GM06990 (cell line): Measurements from ENCODE around the gene LGALS3BP.

Source experiments
- DNase-seq: peaks from one replicate; pipeline ENCODE4 v3.0.0-alpha.2; 2011; ENCODE audit not compliant: insufficient read length; ENCODE audit errors: extremely low read depth
- H3K27me3 ChIP-seq: replicated peaks from 2 replicates; pipeline ENCODE4 v1.6.0; 2011; ENCODE audit warnings: low read length; ENCODE audit not compliant: control insufficient read depth, insufficient read depth
- H3K36me3 ChIP-seq: 2 replicates; pipeline ENCODE4 v1.5.1; 2011; ENCODE audit warnings: low read length; ENCODE audit not compliant: control insufficient read depth, insufficient read depth
- H3K4me3 ChIP-seq: replicated peaks from 2 replicates; pipeline ENCODE4 v1.5.1; 2011; ENCODE audit warnings: low read depth, mild to moderate bottlenecking, control low read depth, low read length
- CTCF ChIP-seq: IDR thresholded peaks from 2 replicates; pipeline ENCODE4 v1.5.1; 2011; ENCODE audit warnings: low read length, control low read depth, mild to moderate bottlenecking, inconsistent platforms; ENCODE audit not compliant: insufficient read depth, poor library complexity, severe bottlenecking

LGALS3BP gene

GRCh38 chr17:78999947-79000395 is 20.2 kb upstream of the LGALS3BP start:
- peaks cover 29% of the 10 kb centered on the region for H3K36me3 ChIP-seq
- H3K4me3 ChIP-seq: no peak overlapping the region
- no peak for TF ChIP-seq CTCF
- H3K27me3 ChIP-seq: no peaks in the 10 kb centered on the region
- no peak for DNase-seq

DNA sequence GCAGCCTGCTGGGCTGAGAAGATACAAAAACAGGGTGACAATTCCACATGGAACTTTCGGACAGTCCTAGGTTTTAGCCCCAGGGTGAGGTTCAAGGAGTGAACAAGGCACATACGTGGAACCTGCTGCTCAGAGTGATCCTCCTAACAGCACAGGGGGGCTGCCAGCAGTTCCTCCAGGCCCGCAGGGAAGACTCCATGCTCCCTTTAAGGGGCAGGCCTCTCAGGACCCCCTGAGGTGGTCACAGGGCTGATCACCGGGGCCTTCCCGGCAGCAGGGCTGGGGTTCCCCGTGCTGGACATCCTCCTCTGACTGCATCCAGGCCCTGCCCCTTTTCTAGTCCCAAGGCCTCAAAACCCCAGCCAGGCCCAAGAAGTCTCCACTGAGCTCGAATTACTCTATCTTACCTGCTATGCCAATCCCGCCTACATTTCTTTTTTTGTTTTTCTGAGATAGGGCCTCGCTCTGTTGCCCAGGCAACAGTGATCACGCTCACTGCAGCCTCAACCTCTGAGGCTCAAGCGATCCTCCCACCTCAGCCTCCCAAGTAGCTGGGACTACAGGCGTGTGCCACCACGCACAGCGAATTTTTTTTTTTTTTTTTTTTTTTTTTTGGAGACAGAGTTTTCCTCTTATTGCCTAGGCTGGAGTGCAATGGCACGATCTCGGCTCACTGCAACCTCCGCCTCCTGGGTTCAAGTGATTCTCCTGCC is 19.5 kb upstream of the LGALS3BP start:
- no peak overlapping the region for H3K4me3 ChIP-seq
- no peaks in the 10 kb centered on the region for H3K27me3 ChIP-seq
- no peak for DNase-seq
- H3K36me3 ChIP-seq: peaks cover 32% of the 10 kb centered on the region
- no peak for TF ChIP-seq CTCF

DNA sequence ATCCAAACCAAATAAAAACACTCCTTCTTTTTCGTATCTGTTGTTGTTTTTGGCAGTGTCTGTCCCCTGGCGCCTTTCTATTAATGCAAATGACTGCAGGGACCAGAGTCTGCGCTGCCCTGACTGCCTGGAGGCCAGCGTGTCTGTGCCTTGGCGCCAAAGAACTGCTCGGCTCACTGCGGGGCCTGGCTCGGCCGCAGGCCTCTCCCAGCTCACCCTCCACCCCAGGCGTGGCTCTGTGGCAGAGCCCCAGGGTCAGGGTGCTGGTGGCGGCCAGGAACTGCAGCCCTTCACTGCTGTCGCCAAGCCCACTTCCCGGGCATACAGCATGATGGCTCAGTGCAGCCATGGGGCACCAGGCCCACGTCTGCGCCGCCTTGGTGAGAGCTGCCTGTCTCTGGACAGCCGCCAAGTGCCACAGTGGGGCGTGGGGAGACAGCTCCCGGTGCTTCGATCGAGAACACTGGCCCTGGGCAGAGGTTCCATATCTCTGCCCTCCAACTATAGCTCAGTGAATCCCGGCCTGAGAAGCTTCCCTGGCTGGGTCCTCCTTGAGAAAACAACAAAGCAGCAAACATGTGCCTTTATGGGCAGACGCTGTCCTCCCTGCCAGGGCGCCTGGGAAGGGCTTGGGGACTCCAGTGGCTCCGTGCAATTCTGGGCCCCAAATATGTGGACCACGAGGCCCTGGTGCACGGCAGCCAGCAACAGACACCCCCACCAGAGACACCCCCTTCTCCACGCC is 18.8 kb upstream of the LGALS3BP start:
- Histone ChIP-seq H3K36me3 (peaks cover 36% of the 10 kb centered on the region), H3K4me3 (no peak overlapping the region), H3K27me3 (no peaks in the 10 kb centered on the region)
- no peak for DNase-seq
- no peak for TF ChIP-seq CTCF

GRCh38 chr17:78997881-78998280 is 18.2 kb upstream of the LGALS3BP start:
- no peak for DNase-seq
- no peak for TF ChIP-seq CTCF
- Histone ChIP-seq H3K27me3 (no peaks in the 10 kb centered on the region), H3K4me3 (no peak overlapping the region), H3K36me3 (peaks cover 37% of the 10 kb centered on the region)

GRCh38 chr17:78997231-78997741 is 17.6 kb upstream of the LGALS3BP start:
- Histone ChIP-seq H3K4me3 (no peak overlapping the region), H3K36me3 (peaks cover 35% of the 10 kb centered on the region), H3K27me3 (no peaks in the 10 kb centered on the region)
- DNase-seq: no peak
- no peak for TF ChIP-seq CTCF
